ENCODE data around the gene ELAPOR1.

ELAPOR1 gene, protein sequence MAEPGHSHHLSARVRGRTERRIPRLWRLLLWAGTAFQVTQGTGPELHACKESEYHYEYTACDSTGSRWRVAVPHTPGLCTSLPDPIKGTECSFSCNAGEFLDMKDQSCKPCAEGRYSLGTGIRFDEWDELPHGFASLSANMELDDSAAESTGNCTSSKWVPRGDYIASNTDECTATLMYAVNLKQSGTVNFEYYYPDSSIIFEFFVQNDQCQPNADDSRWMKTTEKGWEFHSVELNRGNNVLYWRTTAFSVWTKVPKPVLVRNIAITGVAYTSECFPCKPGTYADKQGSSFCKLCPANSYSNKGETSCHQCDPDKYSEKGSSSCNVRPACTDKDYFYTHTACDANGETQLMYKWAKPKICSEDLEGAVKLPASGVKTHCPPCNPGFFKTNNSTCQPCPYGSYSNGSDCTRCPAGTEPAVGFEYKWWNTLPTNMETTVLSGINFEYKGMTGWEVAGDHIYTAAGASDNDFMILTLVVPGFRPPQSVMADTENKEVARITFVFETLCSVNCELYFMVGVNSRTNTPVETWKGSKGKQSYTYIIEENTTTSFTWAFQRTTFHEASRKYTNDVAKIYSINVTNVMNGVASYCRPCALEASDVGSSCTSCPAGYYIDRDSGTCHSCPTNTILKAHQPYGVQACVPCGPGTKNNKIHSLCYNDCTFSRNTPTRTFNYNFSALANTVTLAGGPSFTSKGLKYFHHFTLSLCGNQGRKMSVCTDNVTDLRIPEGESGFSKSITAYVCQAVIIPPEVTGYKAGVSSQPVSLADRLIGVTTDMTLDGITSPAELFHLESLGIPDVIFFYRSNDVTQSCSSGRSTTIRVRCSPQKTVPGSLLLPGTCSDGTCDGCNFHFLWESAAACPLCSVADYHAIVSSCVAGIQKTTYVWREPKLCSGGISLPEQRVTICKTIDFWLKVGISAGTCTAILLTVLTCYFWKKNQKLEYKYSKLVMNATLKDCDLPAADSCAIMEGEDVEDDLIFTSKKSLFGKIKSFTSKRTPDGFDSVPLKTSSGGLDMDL

DNA sequence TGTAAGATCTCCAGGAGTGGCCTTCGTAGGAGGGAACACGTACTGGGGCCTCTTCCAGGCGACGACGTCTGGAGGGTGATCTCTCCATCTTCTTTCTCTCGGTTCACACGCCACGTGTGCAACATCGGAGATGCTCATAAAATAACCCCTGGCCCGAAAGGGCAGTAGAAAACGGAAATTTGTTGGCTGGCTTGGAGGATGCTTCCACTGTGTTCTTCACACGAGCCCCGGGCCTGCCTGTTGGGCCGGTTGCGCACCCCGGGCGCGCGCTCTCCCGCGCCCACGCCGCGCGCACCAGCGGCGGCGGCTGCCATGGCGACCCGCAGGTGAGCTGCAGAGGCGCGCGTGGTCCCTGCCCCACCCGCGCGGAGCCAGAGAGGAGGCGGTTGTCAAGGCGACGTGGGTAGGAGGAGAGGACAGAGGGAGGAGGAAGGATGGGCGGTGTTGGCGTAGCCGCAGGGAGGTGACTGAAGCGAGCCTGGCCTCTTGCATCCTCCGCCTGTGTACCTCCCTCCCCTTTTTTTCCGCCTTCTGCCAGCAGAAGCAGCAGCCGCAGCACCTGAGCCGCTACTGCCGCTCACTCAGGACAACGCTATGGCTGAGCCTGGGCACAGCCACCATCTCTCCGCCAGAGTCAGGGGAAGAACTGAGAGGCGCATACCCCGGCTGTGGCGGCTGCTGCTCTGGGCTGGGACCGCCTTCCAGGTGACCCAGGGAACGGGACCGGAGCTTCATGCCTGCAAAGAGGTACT is at the start of gene ELAPOR1:
Gene ELAPOR1, plus strand, starts transcription at position 526 of the 752 bp plus-strand sequence. Its CDS starts 69 bp downstream, at position 595.
- peak; percentile 78 to 84 for DNase-seq

DNA sequence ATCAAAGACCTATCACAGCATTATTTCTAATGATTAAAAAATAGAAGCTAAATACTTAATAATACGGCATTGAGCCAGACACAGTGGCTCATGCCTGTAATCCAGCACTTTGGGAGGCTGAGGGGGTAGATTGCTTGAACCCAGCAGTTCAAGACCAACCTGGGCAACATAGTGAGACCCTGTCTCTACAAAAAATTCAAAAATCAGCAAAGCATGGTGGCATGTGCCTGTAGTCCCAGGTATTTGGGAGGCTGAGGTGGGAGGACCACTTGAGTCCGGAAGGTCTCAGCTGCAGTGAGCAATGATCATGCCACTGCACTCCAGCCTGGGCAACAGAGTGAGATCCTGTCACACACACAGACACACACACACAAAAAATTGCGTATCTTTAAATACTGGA is 48.8 kb upstream of the ELAPOR1 start:
- DNase-seq = no peak

DNA sequence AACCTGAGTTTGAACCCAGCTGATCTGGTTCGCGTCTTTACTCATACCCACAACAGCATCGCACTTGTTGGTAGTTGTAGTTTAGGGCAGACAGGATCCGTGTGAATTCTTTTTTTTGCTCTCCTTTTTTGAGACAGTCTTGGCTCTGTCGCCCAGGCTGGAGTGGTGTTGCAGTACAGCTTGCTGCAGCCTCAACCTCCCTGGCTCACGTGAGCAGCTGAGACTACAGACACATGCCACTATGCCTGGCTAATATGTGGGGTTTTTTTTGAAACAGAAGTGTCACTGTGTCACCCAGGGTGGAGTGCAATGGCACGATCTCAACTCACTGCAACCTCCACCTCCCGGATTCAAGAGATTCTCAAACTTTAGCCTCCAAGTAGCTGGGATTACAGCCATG is 46.0 kb upstream of the ELAPOR1 start:
- no peak for DNase-seq

DNA sequence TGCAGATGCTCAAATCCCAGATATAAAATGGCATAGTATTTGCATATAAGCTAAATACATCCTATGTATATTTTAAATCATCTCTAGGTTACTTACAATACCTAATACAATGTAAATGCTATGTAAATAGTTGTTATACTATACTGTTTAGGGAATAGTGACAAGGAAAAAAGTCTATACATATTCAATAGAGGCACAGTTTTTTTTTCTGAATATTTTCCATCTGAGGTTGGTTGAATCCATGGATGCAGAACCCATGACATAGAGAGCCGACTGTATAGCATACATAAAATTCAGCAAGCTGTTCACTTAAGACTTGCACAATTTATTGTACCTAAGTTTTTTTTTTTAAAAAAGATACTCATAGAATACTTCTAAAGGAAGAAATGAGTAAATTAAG is 44.6 kb upstream of the ELAPOR1 start:
- DNase-seq = no peak

DNA sequence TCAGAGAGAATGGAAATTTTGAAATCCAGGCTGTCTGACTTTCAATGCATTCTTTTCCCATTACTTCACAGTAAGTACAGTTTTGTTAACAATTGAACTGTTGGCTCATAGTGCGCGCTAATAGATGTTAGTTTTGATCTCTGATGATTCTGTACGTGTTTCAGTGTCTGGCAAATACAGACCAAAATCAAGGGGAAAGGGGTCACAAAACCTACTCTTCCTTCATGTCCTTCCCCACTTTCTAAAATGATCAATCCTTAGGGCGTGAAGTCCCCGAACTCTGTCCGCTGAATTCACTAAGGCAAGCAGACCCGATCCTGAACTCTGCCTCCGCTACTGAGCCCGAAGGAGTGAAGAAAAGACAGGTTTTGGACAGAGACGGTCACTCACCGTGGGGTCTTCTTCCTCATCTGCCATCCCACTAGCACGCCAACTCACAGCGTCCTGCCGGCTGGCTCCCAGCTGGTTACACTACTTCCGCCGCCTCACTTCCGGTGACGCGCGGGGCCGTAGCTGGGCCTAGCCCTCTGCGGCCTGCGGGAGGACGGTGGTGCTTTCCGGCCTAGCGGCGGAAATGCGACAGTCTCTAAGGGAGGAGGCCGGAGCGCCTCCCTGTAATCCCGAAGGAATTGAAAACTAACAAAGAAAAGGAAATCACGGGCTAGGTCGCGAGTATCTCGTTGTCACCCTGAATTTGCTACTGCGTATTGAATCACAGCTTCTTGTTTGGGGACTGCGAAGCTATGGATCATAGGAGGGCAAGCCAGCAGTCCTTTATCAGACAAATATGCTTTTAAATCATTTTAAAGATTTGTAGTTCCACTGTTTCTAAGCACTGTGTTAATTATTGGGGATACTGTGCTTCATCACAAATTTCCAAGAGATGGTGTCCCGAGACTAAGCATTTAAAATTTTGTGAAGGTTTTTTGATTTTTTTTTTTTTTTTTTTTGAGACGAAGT is 38.1 kb upstream of the ELAPOR1 start, which contains the start of gene TAF13:
Gene TAF13, minus strand, starts transcription at position 473 of the 960 bp plus-strand sequence. Its CDS starts 56 bp downstream, at position 417.
- DNase-seq = peak; percentile 90 to 91

DNA sequence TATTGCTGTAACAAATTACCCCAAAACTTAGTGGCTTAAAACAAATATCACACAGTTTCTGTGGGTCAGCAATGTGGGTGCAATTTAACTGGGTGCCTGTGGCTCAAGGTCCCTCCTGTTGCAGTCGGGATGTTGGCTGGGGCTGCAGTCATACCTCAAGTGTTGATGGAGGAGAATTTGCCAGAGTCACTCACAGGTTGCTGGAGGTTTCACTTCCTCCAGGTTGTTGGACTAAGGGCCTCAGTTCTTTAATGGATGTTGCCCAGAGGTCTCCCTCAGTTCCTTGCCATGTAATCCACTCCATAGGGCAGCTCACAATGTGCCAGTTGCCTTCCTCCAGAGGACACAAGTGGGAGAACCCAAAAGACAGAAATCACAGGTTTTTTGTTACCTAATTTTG is 35.6 kb upstream of the ELAPOR1 start:
- DNase-seq = no peak

DNA sequence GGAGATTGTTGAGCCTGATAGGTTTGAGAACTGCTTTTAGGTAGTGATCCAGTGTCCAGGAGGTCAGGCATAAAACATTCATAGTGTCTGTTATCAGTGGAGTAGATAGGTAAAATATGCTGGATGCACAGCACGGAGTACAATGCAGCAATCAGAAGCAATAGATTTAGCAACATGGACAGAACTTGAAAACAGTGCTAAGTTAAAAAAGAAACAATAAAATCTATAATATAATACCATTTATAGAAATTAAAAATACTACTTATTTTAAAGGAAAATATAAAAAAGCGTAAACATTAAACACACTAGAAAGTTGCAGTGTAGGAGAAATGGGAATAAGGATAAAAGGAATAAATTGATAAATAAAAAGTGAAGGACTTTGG is 34.7 kb upstream of the ELAPOR1 start:
- no peak for DNase-seq

DNA sequence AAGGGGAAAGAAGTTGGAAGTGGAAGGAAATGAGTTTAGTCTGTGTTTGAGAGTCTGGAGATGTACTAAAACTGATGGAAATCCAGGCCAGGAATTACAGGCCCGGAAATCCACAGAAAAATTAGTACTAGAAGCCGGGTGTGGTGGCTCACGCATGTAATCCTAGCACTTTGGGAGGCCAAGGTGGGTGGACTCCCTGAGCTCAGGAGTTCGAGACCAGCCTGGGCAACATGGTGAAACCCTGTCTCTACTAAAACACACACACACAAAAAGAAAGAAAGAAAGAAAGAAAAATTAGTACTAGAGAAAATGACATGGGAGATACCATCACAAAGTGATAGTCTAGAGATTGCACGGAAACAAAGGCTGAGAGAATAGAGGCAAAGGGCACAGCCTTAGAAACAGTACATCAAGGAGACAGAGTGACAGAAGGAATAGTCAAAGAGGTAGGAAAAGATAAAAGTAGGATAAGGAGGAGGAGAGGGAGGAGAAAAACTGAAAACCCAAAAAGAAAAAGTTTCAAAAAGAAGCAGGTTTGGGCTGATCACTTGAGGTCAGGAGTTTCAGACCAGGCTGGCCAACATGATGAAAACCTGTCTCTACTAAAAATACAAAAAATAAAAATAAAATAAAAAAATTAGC is 33.4 kb upstream of the ELAPOR1 start:
- no peak for DNase-seq

DNA sequence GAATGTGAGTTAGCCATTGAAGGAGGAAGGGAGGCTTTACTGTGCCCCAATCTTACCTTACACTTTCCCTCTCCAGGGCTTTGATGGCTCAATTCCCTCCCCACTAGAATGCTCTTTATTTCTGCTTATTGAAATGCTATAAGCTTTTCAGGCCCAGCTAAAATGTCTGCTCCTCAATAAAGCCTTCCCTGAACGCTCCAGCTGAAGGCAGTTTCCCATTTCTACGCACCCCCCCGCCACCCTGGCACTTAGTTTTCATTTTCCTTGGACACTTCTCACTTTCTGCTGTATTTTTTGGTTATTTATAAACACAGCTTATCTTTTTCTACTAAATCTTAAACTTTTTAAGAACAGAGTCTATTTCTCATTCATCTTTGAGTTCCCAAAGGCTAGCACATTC is 30.4 kb upstream of the ELAPOR1 start:
- DNase-seq = no peak

DNA sequence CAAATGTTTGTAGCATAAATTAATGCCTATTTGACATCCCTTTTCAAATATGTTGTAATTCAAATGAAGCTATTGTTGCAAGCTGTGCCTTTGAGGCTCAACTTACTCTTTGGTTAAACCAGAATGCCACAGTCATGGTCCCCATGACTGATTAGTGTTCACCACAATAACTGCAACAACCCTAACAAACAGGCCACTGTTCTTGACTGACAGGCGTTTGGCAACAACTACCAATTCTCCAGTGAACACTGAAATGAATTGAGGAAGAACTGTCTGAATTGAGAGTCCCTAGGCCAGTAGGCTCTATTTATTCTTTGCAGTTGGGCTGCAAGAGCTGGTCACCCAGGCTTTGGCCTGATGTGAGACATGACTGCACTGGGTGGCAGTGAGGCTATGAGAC is 30.0 kb upstream of the ELAPOR1 start:
- DNase-seq = no peak

DNA sequence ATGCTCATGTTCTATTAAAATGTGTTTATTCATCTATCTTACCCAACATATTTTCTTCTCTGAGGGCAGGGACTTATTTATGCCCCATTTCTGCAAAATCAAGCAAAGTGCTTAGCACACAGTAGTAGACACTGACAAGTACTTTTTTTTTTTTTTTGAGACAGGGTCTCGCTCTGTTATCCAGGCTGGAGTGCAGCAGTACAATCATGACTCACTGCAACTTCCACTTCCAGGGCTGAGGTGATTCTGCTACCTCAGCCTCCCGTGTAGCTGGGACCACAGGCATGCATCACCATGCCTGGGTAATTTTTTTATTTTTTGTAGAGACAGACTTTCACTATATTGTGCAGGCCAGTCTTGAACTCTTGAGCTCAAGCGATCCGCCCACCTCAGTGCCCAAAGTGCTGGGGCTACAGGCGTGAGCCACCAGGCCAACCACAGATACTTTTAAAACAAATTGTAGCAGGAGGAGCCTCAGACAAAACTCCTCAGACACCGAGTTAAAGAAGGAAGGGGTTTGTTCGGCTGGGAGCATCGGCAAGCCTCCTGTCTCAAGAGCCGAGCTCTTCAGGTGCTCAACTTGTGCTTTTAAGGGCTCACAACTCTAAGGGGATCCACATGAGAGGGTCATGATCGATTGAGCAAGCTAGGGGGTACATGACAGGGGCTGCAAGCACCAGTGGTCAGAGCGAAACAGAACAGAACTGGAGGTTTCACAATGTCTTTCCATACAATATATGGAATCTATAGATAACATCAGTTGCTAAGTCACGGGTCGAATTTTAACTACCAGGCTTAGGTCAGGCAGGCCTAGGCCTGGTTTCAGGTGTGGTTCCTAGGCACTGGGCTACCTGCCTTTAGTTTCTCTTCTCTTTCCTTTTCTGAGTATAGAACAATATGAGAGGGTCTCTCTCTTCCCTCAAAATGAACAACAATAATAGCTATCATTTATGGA is 29.1 kb upstream of the ELAPOR1 start:
- no peak for DNase-seq

DNA sequence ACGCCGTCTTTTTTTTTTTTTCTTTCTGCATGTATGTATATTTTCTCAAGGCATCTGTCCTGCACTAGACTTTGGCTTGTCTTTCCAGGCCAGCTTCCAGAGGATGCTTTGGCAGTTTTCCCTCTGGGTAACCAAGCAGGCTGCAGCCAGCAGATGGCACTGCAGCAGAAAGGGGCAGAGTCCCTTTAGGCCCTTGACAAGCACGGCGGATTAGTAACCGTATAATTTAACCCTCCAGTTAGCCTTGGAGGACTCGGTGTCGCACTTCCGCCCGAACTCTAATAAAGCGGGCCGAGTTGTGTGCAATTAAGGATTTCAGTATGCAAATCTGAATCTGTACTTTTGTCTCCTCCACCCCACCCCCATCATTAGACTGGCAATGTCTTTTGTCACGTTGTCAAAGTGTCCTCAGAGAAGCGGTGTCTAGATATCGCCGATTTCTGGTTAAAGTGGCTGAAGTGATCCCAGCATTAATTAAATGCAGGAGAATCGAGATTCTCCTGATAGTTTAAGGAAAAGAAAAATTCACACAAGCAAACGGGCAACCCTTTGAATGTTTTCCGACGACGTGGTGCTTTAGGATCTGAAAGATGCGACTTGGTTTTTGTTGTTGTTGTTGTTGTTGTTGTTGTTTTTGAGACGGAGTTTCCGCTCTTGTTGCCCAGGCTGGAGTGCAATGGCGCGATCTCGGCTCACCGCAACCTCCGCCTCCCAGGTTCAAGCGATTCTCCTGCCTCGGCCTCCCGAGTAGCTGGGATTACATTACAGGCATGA is 24.5 kb upstream of the ELAPOR1 start:
- peak; percentile 52 to 61 for DNase-seq

DNA sequence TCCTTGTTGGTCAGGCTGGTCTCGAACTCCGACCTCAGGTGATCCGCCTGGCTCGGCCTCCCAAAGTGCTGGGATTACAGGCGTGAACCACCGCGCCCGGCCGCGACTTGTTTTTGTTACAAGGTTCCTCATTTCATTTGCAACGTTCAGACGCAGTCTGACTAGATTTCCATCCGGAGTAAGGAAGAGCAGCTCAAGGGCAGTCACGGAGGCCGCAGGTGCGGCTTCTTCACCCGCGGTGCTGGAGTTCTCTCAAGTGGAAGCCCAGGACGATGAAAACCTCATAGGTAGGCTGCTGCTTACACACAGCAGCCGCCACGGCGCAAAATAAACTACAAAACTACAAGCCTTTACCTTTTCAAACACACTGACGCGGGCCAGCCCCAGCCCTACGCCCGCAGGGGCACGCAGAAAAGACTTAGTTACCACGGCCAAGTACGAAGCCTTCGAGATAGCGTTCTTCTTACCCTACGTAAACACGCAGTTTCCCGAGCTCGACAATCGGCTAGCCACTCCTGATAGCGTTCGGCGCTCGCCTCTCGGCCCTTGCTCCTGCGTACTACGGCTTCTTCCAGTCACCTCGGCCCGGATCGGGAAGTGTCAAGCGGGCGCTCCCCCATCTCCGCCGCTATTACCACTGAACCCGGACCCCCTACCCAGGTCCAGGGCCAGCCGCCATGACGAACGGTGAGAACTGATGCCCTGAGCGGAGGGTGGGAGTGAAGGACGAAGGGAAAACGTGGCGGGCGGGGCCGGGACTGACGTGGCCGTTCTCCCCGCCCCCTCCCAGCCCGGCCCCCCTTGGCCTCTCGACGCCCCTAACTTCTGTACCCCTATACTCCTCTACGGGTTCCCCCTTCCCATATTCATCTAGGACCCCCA is 23.5 kb upstream of the ELAPOR1 start, which contains the start of gene TMEM167B:
Gene TMEM167B, plus strand, starts transcription at position 569 of the 882 bp plus-strand sequence. Its CDS starts 109 bp downstream, at position 678.
- peak; percentile 86 to 90 for DNase-seq

DNA sequence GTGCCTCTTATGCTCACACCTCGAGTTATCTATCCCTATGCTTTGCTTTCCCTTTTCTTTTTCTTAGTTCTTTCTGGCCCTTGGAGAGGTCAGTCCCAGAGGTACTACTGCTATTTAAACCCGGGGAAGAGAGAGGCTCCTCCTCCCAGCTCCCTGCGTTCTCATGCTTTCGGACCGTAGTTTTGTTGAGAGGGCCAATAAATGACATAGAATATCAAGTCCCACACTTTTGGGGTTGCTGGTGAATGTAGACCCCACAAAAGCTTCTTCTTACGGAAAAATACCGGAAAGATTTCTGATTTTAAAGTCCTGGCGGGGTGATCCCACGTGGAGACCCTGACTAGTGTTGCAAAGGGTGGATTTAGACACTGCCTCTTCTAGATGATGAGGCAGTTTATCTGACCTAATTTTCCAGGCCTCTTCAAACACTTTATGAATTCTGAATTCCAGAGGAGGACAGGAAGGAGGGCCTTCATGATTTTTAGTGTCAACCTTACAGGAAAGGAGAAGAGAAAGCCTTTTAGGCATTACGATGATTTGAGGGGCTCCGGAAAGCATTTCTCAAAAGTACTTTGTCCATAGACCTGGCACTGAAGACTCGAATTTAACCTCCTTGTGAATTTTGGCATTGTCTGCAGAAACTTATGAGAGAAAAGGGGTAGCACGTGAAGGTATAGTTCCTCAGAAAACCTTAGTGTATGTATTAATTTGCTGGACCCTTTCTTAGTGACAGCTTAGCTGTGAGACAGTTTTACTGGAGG is 22.7 kb upstream of the ELAPOR1 start:
- DNase-seq = no peak

DNA sequence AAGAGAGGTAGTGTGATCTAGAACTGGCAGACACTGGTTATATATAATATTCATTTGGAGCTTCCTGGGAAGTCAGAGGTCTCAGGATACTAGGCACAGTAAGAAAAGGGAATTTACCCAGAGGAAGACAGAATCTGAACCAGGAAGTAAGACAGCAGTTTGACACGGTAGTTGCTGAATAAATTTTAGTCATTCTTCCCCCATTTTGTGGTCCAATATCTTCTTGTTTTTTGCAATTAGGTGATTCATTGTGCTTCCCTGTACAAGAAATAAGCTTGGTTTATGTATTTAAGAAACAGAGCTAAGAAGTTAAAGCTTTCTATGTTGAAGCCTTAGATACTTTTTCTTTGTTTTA is 22.1 kb upstream of the ELAPOR1 start:
- no peak for DNase-seq

DNA sequence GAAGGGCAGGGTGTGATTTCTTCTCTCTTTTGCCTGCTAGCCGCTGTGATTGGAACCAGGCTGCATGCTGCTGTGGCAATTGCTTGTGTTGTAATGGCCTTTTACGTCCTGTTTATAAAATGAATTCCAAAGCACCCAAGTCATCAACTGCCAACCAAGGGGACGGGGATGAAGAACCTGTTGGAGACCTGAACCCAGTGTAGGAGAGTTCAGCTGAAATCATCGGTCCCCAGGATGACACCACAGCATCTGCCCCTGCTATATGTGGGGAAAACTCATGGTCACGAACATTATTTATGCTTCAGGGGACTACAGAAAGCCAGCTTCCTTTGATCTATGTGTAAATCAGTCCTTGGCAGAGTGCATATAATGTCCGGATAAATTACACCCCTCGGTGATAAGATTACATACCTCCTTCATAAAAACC is 19.5 kb upstream of the ELAPOR1 start:
- no peak for DNase-seq

DNA sequence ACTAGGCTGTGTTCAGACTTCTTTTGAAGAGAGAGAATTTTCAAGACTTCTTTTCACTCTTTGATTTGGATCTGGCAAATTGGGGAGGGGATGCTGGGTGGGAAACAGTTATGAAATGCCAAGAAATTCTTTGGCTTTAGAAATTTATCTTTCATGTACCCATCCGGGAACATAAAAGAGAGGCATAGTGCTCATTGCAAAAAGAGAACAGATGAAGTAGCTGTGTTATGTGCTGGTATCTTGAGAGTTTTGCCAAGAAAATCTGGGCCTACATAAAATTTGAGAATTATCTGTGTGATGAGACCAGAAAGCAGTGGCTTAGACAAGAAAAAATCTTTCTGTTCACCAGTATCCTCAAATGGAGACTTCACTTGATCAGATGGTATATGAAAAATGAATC is 19.0 kb upstream of the ELAPOR1 start:
- no peak for DNase-seq

Measured in activated CD4-positive, alpha-beta T cell treated with anti-CD3 and anti-CD28 coated beads, Interleukin-2, amount 50 U/mL, for 48 hours (primary cell).